Urinary bladder (tissue), 4 donors: ENCODE results near the gene MYO3B. TPM values are rescaled to one million over a fixed set of nuclear protein-coding genes. Genes with fewer than 3 reads are reported as not detected.
"Not testable (repeated sequence)": the region's sequence is repeated elsewhere in the genome, so short reads cannot be mapped to it uniquely, and the experiment has no call there.

ENCODE experiments used
- DNase-seq: peaks from one replicate; pipeline ENCODE4 v3.0.0-alpha.2; 2015; ENCODE audit errors: extremely low spot score
- H3K27ac ChIP-seq: one replicate; pipeline ENCODE4 v1.5.1; 2013; ENCODE audit warnings: low read depth, mild to moderate bottlenecking, moderate library complexity
- H3K36me3 ChIP-seq: one replicate; pipeline ENCODE4 v1.6.1; 2013; ENCODE audit warnings: mild to moderate bottlenecking, moderate library complexity; ENCODE audit not compliant: insufficient read depth
- H3K4me1 ChIP-seq: one replicate; pipeline ENCODE4 v1.6.1; 2013; ENCODE audit warnings: mild to moderate bottlenecking, moderate library complexity; ENCODE audit not compliant: insufficient read depth
- H3K4me3 ChIP-seq: one replicate; pipeline ENCODE4 v1.5.1; 2013; ENCODE audit warnings: low read depth, low read length
- WGBS: extraction: QIAGEN DNeasy Blood & Tissue Kit; methylation state at CpG from one replicate; pipeline ENCODE4 v1.1.7; 2013; 5-methylcytosine and 5-hydroxymethylcytosine counted together
- polyA plus RNA-seq: library from polyadenylated mRNA; stranded (reverse); fragments of 200-250 nt; gene quantifications from one replicate; pipeline ENCODE4 v1.2.3, GENCODE V29; 2013
- total RNA-seq: library from RNA; depleted of rRNA; stranded (reverse); fragments of >200 nt; gene quantifications from one replicate; pipeline ENCODE4 v1.2.3, GENCODE V29; 2014
- donor health status: healthy with polysubstance abuse.
- donor health status: healthy.

MYO3B gene
- total and polyA plus RNA-seq, 2 donors = 0.44 to 2.8 TPM

DNA sequence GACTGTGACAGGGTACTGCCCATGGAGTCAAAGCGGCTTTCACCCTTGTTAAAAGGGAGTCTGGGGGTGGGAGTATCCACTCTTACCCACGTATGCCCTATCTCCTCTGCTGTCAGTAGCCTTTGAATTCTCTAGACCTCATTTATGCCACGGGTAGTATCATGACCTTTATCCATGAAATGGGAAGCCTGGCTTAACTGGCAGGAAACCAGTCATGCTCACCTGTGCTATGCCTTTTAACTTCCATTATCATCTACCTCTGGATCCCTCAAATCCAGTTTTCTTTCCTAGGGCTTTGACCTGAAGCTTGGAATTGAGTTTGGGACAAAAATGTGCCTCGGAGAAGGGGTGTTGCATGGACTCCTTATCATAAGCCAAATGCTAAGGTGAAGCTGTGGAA is 30.0 kb downstream of the MYO3B start:
- Histone ChIP-seq H3K4me3 (no peak overlapping the region), H3K4me1 (no peaks in the 10 kb centered on the region), H3K27ac (no peak overlapping the region), H3K36me3 (no peaks in the 10 kb centered on the region)
- DNase-seq = no peak
- 88% methylated on average over 4 of the region's 4 CpGs for WGBS

DNA sequence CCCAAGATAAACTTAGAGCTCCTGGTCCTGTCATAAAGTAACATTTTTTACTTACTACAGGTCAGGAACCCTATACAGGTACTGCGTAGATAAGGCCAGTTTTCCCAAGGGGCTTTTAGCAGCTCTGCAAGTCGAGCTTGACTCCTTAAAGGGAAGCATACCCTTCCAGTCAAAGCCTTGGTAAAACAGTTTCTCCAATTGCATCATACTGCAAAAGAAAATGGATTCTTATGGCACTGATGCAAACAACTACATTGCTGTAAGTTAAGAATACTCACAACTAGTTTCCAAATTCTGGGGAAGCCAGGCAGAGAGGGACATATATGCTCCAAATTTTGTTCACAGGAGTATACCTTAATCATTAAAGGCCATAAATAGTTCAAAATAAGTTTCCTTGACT is 31.0 kb downstream of the MYO3B start:
- WGBS = 86% methylated on average over 2 of the region's 2 CpGs
- DNase-seq = no peak
- Histone ChIP-seq H3K4me3 (no peak overlapping the region), H3K27ac (no peak overlapping the region), H3K36me3 (no peaks in the 10 kb centered on the region), H3K4me1 (no peaks in the 10 kb centered on the region)

DNA sequence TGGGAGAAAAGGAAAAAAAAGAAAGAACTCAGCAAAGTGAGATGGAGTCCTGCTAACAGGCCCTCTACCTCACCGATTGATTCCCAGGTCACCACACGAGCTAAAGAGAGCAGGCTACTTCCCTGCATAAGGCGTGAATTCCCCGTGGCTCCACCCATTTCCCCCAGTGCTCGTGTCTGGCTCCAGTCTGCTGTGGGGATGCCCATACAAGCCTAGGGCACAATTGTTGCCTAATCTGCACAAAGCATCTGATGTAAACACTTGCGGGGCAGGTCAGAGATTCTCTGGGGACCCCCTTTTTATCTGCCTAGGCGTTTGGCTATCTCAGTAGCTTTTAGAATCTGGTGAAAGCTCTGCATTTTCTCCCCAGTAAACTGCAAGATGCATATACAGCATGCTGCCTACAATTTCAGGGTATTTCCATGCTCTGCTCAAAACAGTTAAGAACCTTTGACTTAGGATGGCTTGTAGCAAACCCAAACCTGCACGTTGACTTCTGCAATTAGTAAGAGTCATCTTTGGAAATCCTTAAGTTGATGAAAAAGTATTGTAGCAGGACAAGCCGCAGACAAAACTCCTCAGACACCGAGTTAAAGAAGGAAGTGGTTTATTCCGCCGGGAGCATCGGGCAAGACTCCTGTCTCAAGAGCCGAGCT is 34.8 kb downstream of the MYO3B start:
- Histone ChIP-seq H3K27ac (no peak overlapping the region), H3K4me1 (no peaks in the 10 kb centered on the region), H3K36me3 (no peaks in the 10 kb centered on the region), H3K4me3 (no peak overlapping the region)
- 22% methylated on average over 14 of the region's 14 CpGs for WGBS
- DNase-seq = no peak

DNA sequence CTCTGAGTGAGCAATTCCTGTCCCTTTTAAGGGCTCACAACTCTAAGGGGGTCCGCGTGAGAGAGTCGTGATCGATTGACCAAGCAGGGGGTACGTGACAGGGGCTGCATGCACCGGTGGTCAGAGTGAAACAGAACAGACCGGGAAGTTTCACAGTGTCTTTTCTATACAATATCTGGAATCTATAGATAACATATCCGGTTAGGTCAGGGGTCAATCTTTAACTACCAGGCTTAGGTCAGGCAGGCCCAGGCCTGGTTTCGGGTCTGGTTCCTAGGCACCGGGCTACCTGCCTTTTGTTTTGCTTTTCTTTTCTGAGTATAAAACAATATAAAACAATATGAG is 35.3 kb downstream of the MYO3B start:
- not testable (repeated sequence) for H3K36me3 ChIP-seq, H3K4me3 ChIP-seq
- WGBS = 19% methylated on average over 10 of the region's 10 CpGs

DNA sequence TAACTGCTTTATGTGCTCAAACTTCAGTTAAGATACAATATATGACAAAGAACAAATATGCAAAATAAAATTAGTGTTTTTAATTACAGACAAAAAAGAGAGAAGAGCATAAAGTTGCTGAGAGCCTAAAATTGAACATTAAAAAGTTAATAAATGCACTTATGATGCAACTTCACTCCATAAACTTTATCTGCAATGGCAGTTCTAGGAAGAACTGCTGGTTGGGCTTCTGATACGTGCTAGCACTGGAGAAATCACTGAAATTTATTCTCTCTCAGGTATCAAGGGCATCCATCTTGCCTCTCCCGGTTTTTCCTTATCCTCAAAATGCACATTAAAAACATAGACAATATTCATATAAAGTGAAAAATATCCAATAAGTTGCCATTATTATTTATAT is 35.7 kb downstream of the MYO3B start:
- H3K27ac ChIP-seq = no peak overlapping the region
- H3K4me3 ChIP-seq = no peak overlapping the region
- no peaks in the 10 kb centered on the region for H3K36me3 ChIP-seq
- no peak for DNase-seq
- WGBS = 35% methylated on average over 2 of the region's 2 CpGs
- no peaks in the 10 kb centered on the region for H3K4me1 ChIP-seq

More for the DNA sequence above, 35.3 kb downstream of the MYO3B start:
- H3K27ac ChIP-seq, DNase-seq, H3K4me1 ChIP-seq: not testable (repeated sequence)

DNA sequence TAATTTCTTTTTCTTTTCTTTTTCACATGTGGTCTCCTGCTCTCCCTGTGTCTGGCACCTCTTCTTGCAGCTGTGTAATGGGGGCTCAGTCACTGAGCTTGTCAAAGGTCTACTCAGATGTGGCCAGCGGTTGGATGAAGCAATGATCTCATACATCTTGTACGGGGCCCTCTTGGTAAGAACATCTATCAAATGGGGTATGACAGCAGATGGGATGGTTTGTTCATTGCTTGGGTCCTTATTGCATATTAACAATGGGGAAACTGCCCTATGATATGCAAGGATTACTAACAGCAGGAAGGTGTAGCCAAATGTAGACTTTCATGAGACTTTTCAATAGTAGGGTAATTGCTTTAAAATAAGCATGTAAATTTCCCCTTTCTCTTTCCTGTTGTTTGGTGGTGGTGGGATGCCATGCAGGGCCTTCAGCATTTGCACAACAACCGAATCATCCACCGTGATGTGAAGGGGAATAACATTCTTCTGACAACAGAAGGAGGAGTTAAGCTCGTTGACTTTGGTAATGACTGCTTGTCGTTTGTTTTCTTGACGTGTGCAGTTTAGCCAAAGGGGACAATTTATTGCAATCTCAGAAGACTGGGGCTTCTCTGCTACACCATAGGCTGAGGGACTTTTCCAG is 36.5 kb downstream of the MYO3B start:
- no peaks in the 10 kb centered on the region for H3K4me1 ChIP-seq
- 69% methylated on average over 7 of the region's 7 CpGs for WGBS
- no peak overlapping the region for H3K27ac ChIP-seq
- no peak for DNase-seq
- no peak overlapping the region for H3K4me3 ChIP-seq
- H3K36me3 ChIP-seq = no peaks in the 10 kb centered on the region

DNA sequence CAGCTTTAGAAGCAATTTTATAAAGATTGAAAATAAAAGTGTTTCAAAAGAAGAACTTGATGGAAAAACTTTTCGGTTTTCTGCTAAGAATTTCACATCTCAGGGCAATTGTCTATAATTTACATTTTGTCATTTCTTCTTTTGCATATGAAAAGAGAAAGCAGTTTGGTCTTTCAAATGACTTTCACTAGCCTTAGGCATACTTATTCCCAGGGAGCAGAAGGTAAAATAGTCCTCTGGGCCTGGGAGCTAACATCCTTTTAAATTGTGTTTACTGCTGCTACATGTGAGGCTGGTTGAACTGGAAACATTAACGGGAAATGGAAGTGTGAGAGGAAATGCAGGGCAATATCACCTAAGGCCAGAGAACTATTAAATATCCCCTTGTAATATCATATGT is 37.1 kb downstream of the MYO3B start:
- WGBS = 83% methylated on average over 2 of the region's 2 CpGs

DNA sequence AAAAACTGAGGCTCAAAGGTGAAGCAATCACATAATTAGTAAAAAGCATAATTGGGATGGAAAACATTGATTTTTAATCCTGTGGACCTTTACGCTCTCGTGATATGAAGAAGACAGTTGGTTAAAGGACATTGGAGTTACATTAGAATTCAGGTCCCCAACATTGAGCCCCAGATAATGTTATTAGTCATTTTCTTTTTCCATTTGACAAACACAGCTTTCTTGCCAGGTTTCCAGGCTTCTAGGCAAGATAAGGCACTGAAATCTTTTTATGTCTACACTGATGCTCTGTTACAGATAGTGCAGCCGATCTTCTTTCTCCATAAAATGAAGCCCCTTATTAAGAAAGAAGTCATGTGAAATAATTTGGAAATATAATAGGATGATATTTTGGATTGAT is 38.5 kb downstream of the MYO3B start:
- no peak for DNase-seq
- Histone ChIP-seq H3K4me1 (no peaks in the 10 kb centered on the region), H3K27ac (no peak overlapping the region), H3K4me3 (no peak overlapping the region), H3K36me3 (no peaks in the 10 kb centered on the region)
- 78% methylated on average over 3 of the region's 3 CpGs for WGBS

More for the DNA sequence above, 37.1 kb downstream of the MYO3B start:
- DNase-seq = no peak
- Histone ChIP-seq H3K4me1 (no peaks in the 10 kb centered on the region), H3K36me3 (no peaks in the 10 kb centered on the region), H3K27ac (no peak overlapping the region), H3K4me3 (no peak overlapping the region)

DNA sequence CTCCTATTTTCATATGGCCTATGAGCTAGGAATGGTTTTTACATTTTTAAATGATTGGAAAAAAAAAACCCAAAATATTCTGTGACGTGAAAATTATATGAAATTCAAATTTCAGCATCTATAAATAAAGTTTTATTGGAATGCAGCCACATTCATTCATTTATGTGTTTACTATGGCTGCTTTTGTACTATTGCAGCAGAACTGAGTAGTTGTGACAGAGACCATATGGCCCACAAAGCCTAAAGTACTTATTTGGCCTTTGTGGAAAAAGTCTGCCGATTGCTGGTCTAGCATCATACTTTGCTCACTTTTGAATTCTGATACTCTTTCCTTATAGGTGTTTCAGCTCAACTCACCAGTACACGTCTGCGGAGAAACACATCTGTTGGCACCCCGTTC is 39.0 kb downstream of the MYO3B start:
- no peak overlapping the region for H3K4me3 ChIP-seq
- WGBS = 57% methylated on average over 5 of the region's 5 CpGs
- no peak for DNase-seq
- no peaks in the 10 kb centered on the region for H3K36me3 ChIP-seq
- peak overlapping the region; percentile 43 for H3K27ac ChIP-seq
- H3K4me1 ChIP-seq = no peaks in the 10 kb centered on the region

DNA sequence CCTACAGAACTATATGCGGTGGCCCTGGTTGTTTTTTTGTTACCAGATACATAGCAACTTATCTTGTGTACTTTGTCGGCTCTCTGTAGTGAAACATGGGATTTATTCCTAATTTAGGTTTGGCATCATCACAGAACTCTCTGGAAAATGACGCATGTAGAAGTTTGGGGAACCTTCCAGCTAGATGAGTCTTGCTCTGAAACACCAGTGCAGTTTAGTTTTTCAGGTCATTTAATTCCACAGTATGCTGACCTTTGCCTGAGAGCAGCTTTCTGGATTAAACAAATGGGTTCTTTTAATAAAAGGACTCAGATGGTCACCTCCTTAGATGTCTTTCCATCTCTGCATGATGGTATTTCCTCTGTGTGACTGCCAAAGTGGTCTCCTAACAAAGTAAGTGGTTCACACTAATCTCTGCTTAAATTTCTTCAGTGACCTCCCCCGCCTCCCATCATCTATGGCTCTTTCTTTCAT is 39.9 kb downstream of the MYO3B start:
- no peak overlapping the region for H3K27ac ChIP-seq
- DNase-seq = no peak
- H3K36me3 ChIP-seq = no peaks in the 10 kb centered on the region
- H3K4me1 ChIP-seq = no peaks in the 10 kb centered on the region
- WGBS = 65% methylated on average over 4 of the region's 4 CpGs
- no peak overlapping the region for H3K4me3 ChIP-seq

DNA sequence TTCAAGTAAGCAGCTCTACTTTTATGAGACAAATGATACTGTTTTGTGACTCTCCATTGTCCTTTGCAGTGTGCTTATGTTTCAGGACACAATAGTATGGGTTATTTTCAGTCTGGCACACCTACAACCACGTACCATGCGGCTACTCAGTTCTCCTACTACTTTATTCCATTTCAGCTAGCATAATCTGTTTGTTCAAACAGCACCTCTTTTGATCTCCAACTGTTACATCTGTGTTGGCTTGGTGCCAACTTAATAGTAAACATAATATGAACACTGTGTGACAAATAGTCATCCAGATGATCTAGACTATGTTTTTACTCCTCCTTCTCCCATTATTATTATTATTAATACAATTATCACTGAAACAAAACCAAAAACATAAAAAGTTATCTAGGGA is 40.5 kb downstream of the MYO3B start:
- Histone ChIP-seq H3K4me1 (no peaks in the 10 kb centered on the region), H3K36me3 (no peaks in the 10 kb centered on the region), H3K27ac (no peak overlapping the region), H3K4me3 (no peak overlapping the region)
- WGBS = 62% methylated on average over 2 of the region's 2 CpGs
- DNase-seq = no peak

DNA sequence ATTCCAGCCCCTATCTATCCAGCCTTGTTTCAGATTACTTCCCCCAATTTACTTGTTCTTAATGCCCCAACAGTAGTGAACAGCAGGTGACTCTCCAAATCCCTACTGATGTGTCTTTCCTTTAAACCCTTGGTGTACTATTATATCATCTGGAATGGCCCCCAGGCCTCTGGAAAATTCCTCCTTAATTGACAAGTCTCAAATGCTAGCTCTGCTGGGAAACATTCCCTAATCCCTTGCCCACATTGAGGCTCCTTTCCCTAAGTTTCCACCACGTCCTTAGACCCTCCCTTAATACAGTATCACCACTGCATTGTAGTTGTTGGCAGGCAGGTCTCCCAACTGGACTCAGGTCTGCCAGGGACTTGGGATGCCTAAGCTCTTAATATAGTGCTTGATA is 41.0 kb downstream of the MYO3B start:
- H3K4me3 ChIP-seq = no peak overlapping the region
- H3K4me1 ChIP-seq = no peaks in the 10 kb centered on the region
- WGBS = 79% methylated on average over 1 of the region's 1 CpG
- DNase-seq = no peak
- H3K36me3 ChIP-seq = no peaks in the 10 kb centered on the region
- H3K27ac ChIP-seq = no peak overlapping the region

DNA sequence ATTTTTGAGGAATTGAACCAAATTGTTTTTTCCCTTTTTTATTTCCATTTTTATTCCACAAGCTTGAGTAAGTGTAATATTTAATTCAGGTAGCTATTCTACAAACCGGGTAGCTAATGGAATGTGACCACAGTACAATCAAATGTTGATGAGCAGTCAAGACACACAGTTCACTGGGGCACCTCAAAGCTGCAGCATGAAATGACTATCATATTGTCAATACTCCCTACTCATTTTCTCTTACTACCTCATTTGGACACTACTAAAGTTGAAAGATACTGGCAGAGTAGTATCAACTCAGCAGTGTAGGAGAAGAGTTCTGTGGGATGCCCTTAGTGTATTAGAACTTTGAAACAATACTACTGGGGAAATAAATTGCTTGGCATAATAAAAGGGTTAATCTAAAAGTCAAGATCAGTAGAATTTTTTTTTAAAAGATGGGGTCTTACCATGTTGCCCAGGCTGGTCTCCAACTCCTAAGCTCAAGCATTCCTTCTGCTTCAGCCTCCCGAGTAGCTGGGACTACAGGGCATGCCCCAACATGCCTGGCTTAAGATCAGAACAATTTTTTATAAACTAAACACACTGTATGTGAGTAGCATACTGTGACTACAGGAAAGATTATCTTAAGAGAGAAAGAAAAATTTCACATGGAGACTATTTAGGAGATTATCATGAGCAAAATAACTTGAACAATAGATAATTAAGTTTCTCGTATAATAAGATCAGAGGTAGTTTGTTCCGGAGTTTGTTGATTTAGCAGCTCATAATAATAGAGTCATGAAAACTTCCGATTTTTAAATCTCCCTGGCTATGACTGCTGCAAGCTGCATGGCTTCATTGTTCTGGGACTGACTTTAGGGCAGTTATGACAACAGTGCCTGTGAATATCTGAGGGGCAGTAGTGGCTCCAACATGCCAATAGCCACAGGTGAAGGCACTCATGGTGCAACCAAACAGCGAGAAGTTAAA is 43.7 kb downstream of the MYO3B start:
- no peaks in the 10 kb centered on the region for H3K4me1 ChIP-seq
- H3K27ac ChIP-seq = no peak overlapping the region
- DNase-seq = no peak
- no peak overlapping the region for H3K4me3 ChIP-seq
- WGBS = 36% methylated on average over 6 of the region's 6 CpGs
- no peaks in the 10 kb centered on the region for H3K36me3 ChIP-seq

DNA sequence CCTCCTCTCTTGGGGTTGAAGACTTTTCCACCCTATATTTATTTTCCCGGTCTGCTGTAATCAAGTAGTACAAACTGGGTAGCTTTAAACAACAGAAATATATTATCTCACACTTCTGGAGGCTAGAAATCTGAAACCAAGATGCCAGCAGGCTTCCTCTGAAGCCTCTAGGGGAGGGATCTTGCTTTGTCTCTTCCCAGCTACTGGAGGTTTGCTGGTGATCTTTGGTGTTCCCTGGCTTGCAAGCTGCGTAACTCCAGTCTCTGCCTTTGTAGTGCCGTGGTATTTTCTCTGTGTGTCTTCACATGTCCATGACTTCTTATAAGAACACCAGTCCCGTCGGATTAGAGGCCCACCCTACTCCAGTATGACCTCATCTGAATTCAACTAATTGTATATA is 44.4 kb downstream of the MYO3B start:
- Histone ChIP-seq H3K4me1 (no peaks in the 10 kb centered on the region), H3K27ac (no peak overlapping the region), H3K4me3 (no peak overlapping the region), H3K36me3 (no peaks in the 10 kb centered on the region)
- DNase-seq = no peak
- WGBS = 66% methylated on average over 5 of the region's 5 CpGs
